ENCODE measurements around the gene PAPPA.

The PAPPA gene

DNA sequence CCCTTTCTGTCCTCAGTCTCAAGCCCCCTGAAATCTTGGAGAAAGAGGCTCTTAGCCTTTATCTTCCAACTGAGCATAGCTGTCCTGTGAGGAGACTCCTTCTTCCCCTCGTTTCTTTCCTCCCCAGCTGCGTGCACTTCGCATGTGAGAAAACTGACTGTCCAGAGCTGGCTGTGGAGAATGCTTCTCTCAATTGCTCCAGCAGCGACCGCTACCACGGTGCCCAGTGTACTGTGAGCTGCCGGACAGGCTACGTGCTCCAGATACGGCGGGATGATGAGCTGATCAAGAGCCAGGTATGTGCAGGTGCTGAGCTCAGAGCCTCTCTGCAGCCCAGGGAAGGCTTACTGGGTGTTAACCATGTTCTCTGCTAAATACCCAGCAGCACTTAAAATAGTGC is 190.8 kb downstream of the PAPPA start:
- Histone ChIP-seq H3K4me1 (ENCODE audit: insufficient read depth, low read length) (peaks cover 17% of the 10 kb centered on the region), H3K4me3 (ENCODE audit: low read length) (no peak overlapping the region), H3K9me3 (ENCODE audit: insufficient read depth, low read depth, low read length) (no peaks in the 10 kb centered on the region), H3K27ac (ENCODE audit: low read length) (no peak overlapping the region), H3K36me3 (ENCODE audit: insufficient read depth, low read depth, low read length) (no peaks in the 10 kb centered on the region), H3K9ac (ENCODE audit: low read depth, low read length) (no peak overlapping the region), H3K27me3 (ENCODE audit: insufficient read depth, low read length) (peaks cover 52% of the 10 kb centered on the region)

DNA sequence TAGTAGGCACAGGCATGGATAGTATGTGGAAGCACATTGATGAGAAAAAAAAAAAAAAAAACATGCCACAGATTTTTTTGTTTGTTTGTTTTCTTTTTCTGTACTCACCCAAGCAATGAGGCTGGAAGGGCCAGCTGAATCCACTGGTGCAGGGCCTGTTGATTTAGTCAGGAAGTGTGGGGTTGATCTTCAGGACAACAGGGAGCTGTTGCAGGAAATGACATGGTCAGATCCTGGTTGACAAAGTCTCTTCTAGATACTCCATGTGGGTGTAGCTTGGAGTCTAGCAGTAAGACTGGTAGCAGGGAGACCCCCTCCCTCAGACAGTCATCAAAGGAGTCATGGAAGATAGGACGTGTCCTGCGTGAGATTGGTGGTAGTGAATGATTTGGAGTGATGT is 191.8 kb downstream of the PAPPA start:
- H3K9me3 ChIP-seq (ENCODE audit: insufficient read depth, low read depth, low read length), result no peaks in the 10 kb centered on the region
- H3K27ac ChIP-seq (ENCODE audit: low read length), result no peak overlapping the region
- H3K36me3 ChIP-seq (ENCODE audit: insufficient read depth, low read depth, low read length), result no peaks in the 10 kb centered on the region
- H3K4me1 ChIP-seq (ENCODE audit: insufficient read depth, low read length), result peaks cover 10% of the 10 kb centered on the region
- H3K27me3 ChIP-seq (ENCODE audit: insufficient read depth, low read length), result peaks cover 42% of the 10 kb centered on the region
- no peak overlapping the region for H3K4me3 ChIP-seq (ENCODE audit: low read length)
- no peak overlapping the region for H3K9ac ChIP-seq (ENCODE audit: low read depth, low read length)

DNA sequence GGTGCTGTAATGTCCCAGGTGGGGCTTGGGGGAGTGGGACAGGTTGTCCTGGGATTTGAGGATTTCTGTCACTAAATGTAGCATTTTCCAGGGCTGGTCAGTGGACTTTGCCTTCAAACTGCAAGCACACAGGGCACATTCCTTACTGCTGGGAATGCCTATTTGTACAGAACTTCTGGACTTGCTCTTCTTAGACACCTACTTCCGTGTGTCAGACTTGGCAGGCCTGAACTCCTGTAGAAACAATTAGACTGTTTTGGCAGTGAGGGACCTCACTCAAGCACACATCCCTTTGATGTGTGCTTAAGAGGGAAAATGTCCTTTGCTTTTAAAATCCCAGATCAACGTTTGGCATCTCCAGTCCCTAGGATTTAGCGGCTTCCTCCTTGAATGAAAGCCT is 192.2 kb downstream of the PAPPA start:
- H3K27me3 ChIP-seq (ENCODE audit: insufficient read depth, low read length), result peaks cover 38% of the 10 kb centered on the region; the same call in 1 of the 2 replicates
- no peaks in the 10 kb centered on the region for H3K36me3 ChIP-seq (ENCODE audit: insufficient read depth, low read depth, low read length)
- H3K27ac ChIP-seq (ENCODE audit: low read length), result no peak overlapping the region
- no peak overlapping the region for H3K4me3 ChIP-seq (ENCODE audit: low read length)
- peaks cover 8% of the 10 kb centered on the region; the same call in 1 of the 2 replicates for H3K4me1 ChIP-seq (ENCODE audit: insufficient read depth, low read length)
- H3K9ac ChIP-seq (ENCODE audit: low read depth, low read length), result no peak overlapping the region
- no peaks in the 10 kb centered on the region for H3K9me3 ChIP-seq (ENCODE audit: insufficient read depth, low read depth, low read length)

DNA sequence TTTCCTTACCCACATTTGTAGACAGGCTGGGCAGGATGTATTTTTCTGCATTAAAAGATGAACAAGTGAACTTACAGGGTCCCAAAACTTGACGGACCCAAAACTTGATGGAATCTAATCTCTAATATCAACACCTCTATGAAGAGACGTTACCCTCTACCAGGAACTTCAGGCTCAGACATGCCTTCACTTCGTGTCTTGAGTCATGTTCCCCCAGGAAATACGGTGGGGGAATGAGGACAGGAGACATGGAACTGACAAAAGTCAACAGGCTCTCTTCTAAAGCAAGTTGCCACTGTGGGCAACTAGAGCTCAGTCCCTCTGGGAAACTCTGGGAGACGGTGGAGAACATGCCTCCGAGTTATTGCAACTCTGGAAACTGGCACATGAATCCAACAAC is 196.1 kb downstream of the PAPPA start:
- Histone ChIP-seq H3K4me3 (ENCODE audit: low read length) (no peak overlapping the region), H3K4me1 (ENCODE audit: insufficient read depth, low read length) (no peaks in the 10 kb centered on the region), H3K27me3 (ENCODE audit: insufficient read depth, low read length) (peaks cover 5% of the 10 kb centered on the region; the same call in 1 of the 2 replicates), H3K27ac (ENCODE audit: low read length) (no peak overlapping the region), H3K9me3 (ENCODE audit: insufficient read depth, low read depth, low read length) (no peaks in the 10 kb centered on the region), H3K9ac (ENCODE audit: low read depth, low read length) (no peak overlapping the region), H3K36me3 (ENCODE audit: insufficient read depth, low read depth, low read length) (no peaks in the 10 kb centered on the region)

DNA sequence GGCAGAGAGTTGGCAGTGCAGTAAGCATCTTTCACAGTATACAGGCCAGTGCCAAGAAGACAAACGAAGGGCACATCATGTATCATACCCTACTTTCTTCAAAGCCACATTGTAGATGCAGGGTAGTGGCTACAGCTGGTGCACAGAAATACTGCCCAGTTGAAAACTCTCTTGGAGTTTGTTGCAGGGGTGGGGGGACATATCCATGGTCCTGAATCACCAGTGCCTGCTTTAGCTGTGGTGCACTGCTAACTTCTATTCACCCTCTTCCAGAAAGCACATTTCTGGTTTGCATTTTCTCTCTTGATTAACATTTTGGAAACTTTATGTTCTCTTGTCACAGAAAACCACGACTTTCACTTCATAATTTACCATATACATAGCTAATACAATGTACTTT is 196.6 kb downstream of the PAPPA start:
- Histone ChIP-seq H3K9me3 (ENCODE audit: insufficient read depth, low read depth, low read length) (no peaks in the 10 kb centered on the region), H3K4me1 (ENCODE audit: insufficient read depth, low read length) (no peaks in the 10 kb centered on the region; the same call in 1 of the 2 replicates), H3K4me3 (ENCODE audit: low read length) (no peak overlapping the region), H3K27me3 (ENCODE audit: insufficient read depth, low read length) (peaks cover under 1% of the 10 kb centered on the region; the same call in 1 of the 2 replicates), H3K36me3 (ENCODE audit: insufficient read depth, low read depth, low read length) (no peaks in the 10 kb centered on the region), H3K27ac (ENCODE audit: low read length) (no peak overlapping the region), H3K9ac (ENCODE audit: low read depth, low read length) (no peak overlapping the region)

DNA sequence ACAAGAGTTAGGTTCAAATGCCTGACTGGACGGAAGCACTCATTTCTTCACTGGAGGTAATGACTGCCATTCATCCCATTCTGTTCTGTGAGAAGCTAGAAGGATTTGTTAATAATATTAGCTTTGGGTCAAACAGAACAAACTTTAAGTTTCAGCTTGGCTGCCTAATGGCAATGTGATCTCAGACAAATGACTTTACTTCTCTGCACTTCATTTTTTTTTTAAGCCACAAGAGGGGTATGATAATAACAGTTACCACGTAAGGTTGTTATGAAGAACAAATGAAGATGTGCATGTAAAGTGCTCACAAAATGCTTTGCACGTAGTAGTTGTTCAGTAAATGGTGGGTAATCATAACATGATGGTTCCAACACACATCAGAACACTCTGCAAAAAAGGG is 199.4 kb downstream of the PAPPA start:
- H3K27ac ChIP-seq (ENCODE audit: low read length), result no peak overlapping the region
- H3K9ac ChIP-seq (ENCODE audit: low read depth, low read length), result no peak overlapping the region
- no peak overlapping the region for H3K4me3 ChIP-seq (ENCODE audit: low read length)
- H3K36me3 ChIP-seq (ENCODE audit: insufficient read depth, low read depth, low read length), result no peaks in the 10 kb centered on the region
- H3K4me1 ChIP-seq (ENCODE audit: insufficient read depth, low read length), result peaks cover 5% of the 10 kb centered on the region; the same call in 1 of the 2 replicates
- no peaks in the 10 kb centered on the region for H3K27me3 ChIP-seq (ENCODE audit: insufficient read depth, low read length)
- H3K9me3 ChIP-seq (ENCODE audit: insufficient read depth, low read depth, low read length), result no peaks in the 10 kb centered on the region

DNA sequence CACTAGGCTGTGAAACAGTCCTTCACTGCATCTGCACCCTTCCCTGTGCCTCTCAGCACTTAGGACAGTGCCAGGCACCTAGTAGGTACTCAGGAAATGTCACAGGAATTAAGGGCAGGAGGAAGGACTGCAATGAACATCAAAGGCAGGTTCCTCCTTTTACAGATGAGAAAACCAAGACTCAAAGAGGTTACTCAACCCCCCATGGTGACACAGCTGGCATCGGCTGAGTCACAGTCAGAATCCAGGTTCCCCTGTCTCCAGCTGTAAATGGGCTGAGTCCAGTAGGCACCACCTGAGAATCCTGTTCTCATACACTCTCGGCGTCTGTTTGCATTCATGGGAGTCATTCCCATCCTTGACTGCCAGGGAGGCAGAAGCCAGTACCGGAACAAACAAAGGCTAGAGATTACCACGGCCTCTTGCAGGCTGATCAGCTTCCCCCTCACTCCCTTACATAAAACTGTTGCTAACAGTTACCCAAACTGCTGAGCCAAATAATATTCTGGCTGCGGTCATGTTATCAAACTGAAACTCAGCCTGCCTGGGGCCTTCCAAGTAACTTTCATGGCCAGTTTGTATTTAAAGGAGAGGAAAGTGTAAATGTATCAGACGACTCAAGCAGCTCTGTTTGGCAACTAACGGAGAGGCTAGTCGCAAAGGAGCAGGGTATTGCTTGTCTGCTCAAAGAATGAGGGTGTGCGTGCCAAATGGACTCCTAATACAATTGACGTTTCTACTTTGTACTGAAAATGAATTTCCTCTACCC is 201.7 kb downstream of the PAPPA start:
- peaks cover 5% of the 10 kb centered on the region; the same call in 1 of the 2 replicates for H3K4me1 ChIP-seq (ENCODE audit: insufficient read depth, low read length)
- H3K4me3 ChIP-seq (ENCODE audit: low read length), result no peak overlapping the region
- H3K36me3 ChIP-seq (ENCODE audit: insufficient read depth, low read depth, low read length), result no peaks in the 10 kb centered on the region
- no peaks in the 10 kb centered on the region for H3K27me3 ChIP-seq (ENCODE audit: insufficient read depth, low read length)
- H3K27ac ChIP-seq (ENCODE audit: low read length), result no peak overlapping the region
- no peak overlapping the region for H3K9ac ChIP-seq (ENCODE audit: low read depth, low read length)
- no peaks in the 10 kb centered on the region for H3K9me3 ChIP-seq (ENCODE audit: insufficient read depth, low read depth, low read length)

DNA sequence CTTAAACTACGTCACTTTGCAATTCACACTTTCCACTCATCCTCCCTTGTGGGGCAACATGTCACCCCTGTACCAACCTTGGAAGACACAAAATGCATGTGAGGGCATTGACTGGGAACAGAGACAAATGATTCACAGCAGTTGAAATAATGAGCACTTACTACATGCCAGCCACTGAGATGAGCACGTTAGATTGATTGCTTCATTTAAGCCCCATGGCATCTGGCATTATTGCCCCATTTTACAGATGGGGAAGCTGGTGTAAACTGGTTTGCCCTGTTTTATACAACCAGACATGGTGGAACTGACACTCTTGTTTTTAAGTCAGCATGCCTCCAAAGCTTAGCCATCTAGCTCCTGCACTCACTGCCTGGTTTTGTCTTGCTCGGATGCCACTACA is 204.7 kb downstream of the PAPPA start:
- no peaks in the 10 kb centered on the region for H3K27me3 ChIP-seq (ENCODE audit: insufficient read depth, low read length)
- H3K9me3 ChIP-seq (ENCODE audit: insufficient read depth, low read depth, low read length), result no peaks in the 10 kb centered on the region
- H3K36me3 ChIP-seq (ENCODE audit: insufficient read depth, low read depth, low read length), result no peaks in the 10 kb centered on the region
- no peak overlapping the region for H3K9ac ChIP-seq (ENCODE audit: low read depth, low read length)
- H3K4me3 ChIP-seq (ENCODE audit: low read length), result no peak overlapping the region
- H3K4me1 ChIP-seq (ENCODE audit: insufficient read depth, low read length), result peaks cover 5% of the 10 kb centered on the region; the same call in 1 of the 2 replicates
- no peak overlapping the region for H3K27ac ChIP-seq (ENCODE audit: low read length)

DNA sequence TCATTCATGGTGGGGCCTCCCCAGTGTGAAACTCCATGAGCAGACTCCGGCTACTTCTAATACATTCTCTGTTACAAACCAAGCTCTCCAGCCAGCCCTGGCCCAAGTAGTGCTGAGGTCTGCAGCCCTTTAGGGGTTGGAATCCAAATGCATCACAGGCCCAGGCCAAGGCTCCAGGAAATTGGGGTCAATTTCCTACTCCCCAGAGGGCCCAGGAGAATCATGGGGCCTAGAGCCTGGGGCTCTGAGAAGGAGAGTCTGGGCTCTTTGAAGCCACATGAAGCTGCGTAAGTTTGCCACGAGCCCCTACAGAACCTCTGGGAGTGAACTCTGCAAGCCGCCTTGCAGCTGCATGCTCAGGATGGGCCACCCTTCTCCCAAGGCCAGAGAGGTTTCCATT is 206.4 kb downstream of the PAPPA start:
- Histone ChIP-seq H3K9me3 (ENCODE audit: insufficient read depth, low read depth, low read length) (no peaks in the 10 kb centered on the region), H3K9ac (ENCODE audit: low read depth, low read length) (no peak overlapping the region), H3K4me1 (ENCODE audit: insufficient read depth, low read length) (peaks cover 5% of the 10 kb centered on the region; the same call in 1 of the 2 replicates), H3K27ac (ENCODE audit: low read length) (no peak overlapping the region), H3K27me3 (ENCODE audit: insufficient read depth, low read length) (no peaks in the 10 kb centered on the region), H3K36me3 (ENCODE audit: insufficient read depth, low read depth, low read length) (no peaks in the 10 kb centered on the region), H3K4me3 (ENCODE audit: low read length) (no peak overlapping the region)

DNA sequence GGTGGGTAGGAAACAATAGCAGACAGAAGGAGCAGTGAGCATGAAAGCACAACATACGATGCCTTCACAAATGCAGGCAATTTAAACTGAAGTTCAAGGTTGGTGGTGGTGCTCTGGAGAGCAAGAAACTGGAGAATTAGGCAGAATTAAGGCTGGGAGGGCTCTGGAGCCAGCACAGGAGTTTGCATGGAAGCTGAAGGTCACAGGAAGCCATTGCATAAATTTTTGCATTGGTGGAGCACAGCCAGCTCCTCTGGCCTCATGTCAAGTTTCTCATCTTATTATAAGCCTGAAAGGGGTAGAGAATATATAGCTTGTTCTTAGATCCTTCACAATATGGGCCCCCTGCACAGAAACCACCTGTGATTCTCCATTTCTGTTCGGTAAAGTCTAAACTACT is 207.4 kb downstream of the PAPPA start:
- Histone ChIP-seq H3K4me3 (ENCODE audit: low read length) (no peak overlapping the region), H3K9me3 (ENCODE audit: insufficient read depth, low read depth, low read length) (no peaks in the 10 kb centered on the region), H3K4me1 (ENCODE audit: insufficient read depth, low read length) (no peaks in the 10 kb centered on the region), H3K27me3 (ENCODE audit: insufficient read depth, low read length) (no peaks in the 10 kb centered on the region), H3K27ac (ENCODE audit: low read length) (no peak overlapping the region), H3K36me3 (ENCODE audit: insufficient read depth, low read depth, low read length) (no peaks in the 10 kb centered on the region), H3K9ac (ENCODE audit: low read depth, low read length) (no peak overlapping the region)

DNA sequence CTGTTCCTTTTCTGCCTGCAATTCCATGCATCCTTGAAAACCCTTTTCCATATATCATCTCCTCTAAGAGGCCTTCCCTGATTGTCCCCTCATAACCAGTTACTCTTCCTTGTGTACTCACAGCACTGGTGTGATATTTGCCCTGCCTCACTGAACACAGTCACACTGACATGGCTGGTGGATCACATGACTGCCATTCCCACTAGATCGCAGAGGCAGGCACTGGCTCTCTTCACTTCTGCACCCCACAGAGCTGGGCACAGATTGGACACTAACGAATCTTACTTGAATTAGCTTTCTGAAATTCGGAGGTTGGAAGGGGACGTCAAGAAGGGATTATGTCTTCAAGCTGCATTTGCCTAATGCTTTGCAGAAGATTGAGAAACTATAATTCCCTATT is 208.0 kb downstream of the PAPPA start:
- no peak overlapping the region for H3K9ac ChIP-seq (ENCODE audit: low read depth, low read length)
- no peaks in the 10 kb centered on the region for H3K9me3 ChIP-seq (ENCODE audit: insufficient read depth, low read depth, low read length)
- no peaks in the 10 kb centered on the region for H3K36me3 ChIP-seq (ENCODE audit: insufficient read depth, low read depth, low read length)
- no peaks in the 10 kb centered on the region for H3K4me1 ChIP-seq (ENCODE audit: insufficient read depth, low read length)
- H3K4me3 ChIP-seq (ENCODE audit: low read length), result no peak overlapping the region
- H3K27me3 ChIP-seq (ENCODE audit: insufficient read depth, low read length), result no peaks in the 10 kb centered on the region
- no peak overlapping the region for H3K27ac ChIP-seq (ENCODE audit: low read length)

DNA sequence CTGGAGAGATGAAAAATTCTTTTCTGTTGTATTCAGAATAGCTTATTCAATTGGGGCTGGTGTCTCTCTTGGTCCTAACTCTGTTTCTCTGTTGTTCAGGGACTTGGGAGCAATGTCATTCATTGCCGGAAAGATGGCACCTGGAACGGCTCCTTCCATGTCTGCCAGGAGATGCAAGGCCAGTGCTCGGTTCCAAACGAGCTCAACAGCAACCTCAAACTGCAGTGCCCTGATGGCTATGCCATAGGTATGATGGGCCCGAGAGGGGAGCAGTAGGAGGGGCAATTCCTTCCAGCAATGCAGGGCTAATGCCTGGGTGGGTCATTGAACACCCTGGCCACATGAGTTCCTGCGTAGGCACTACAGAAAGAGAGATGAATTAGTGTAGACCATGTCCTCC is 208.9 kb downstream of the PAPPA start:
- H3K27me3 ChIP-seq (ENCODE audit: insufficient read depth, low read length), result no peaks in the 10 kb centered on the region
- no peaks in the 10 kb centered on the region for H3K9me3 ChIP-seq (ENCODE audit: insufficient read depth, low read depth, low read length)
- no peak overlapping the region for H3K4me3 ChIP-seq (ENCODE audit: low read length)
- no peak overlapping the region for H3K9ac ChIP-seq (ENCODE audit: low read depth, low read length)
- H3K4me1 ChIP-seq (ENCODE audit: insufficient read depth, low read length), result no peaks in the 10 kb centered on the region
- H3K36me3 ChIP-seq (ENCODE audit: insufficient read depth, low read depth, low read length), result no peaks in the 10 kb centered on the region
- H3K27ac ChIP-seq (ENCODE audit: low read length), result no peak overlapping the region
